Activated T-helper 2 cell treated with anti-CD3 and anti-CD28 coated beads, Interferon-gamma antibody, Interleukin-2, Interleukin-4, amounts not matched to agents 10 μg/mL and 5 μg/mL and 100 μg/mL, durations not matched to agents 14 hours and 24 hours and 36 hours (primary cell): ENCODE results near the gene ZC3HAV1. TPM values are rescaled to one million over a fixed set of nuclear protein-coding genes. Genes with fewer than 3 reads are reported as not detected.
"Not testable (repeated sequence)": the region's sequence is repeated elsewhere in the genome, so short reads cannot be mapped to it uniquely, and the experiment has no call there.

Experiments used
- DNase-seq: peaks from one replicate; pipeline ENCODE4 v3.0.0; 2021; ENCODE audit warnings: low spot score
- H3K27ac Mint-ChIP-seq: one replicate; pipeline ENCODE4 v1.8.0; 2021; ENCODE audit warnings: mixed read lengths
- H3K27me3 Mint-ChIP-seq: one replicate; pipeline ENCODE4 v1.8.0; 2021; ENCODE audit warnings: low read depth, mixed read lengths
- H3K36me3 Mint-ChIP-seq: one replicate; pipeline ENCODE4 v1.8.0; 2021; ENCODE audit warnings: low read depth, mixed read lengths
- H3K4me1 Mint-ChIP-seq: one replicate; pipeline ENCODE4 v1.8.0; 2021; ENCODE audit warnings: low read depth, mixed read lengths
- H3K4me3 Mint-ChIP-seq: one replicate; pipeline ENCODE4 v1.8.0; 2021; ENCODE audit warnings: low read depth, mild to moderate bottlenecking, moderate library complexity, mixed read lengths
- H3K9me3 Mint-ChIP-seq: one replicate; pipeline ENCODE4 v1.8.0; 2021; ENCODE audit warnings: mixed read lengths
- intact Hi-C: fragments of 100-400 bp; cut with micrococcal nuclease; formaldehyde crosslinking; loops from one replicate; pipeline ENCODE4 v1.15.1; 2023
- total RNA-seq: library from RNA; stranded (reverse); gene quantifications from 2 replicates; pipeline ENCODE4 v1.2.3, GENCODE V29; 2022

Gene ZC3HAV1
- 76.0 and 77.1 TPM in 2 replicates for total RNA-seq

DNA sequence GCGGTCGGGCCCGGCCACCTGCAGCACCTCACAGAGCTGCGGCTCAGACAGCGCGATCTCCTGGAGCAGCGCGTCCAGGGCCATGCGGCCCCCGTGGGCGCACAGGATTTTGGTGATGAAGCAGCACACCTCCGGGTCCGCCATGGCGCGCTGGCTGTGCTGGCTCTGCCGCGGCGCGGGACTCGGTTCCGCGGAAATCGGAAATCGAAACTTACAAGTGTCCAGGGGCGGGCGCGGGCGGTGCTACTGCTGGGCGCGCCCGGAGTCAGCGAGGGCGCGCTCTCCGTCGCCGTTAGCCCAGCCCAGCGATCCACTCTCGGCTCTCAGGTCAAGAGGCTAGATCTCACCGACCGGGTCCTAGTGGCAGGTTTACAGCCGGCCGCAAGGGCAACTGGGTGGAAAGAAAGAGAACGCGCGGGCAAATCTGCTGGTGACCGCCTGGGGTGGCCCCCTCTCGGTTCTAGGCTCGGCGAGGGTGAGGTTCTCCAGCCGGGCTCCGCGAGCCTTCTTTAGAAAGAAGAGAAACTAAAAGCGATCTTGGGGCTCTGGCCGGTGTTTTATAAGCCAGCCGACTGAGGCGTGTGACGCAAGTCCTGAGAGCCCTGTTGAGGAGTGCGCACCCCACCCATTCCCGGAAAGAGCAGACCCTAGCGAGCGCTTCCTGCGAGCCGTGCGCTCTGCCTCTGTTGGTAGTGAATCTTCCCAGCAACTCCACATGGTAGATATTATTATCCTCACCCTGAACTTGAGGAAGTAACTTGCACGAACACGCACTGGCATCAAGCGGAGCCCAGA is at the start of gene ZC3HAV1:
Gene ZC3HAV1, minus strand, starts transcription at position 533 of the 795 bp plus-strand sequence. Its CDS starts 389 bp downstream, at position 144.
- peaks cover 8% of the 10 kb centered on the region for H3K9me3 Mint-ChIP-seq
- H3K36me3 Mint-ChIP-seq = peaks cover 45% of the 10 kb centered on the region
- DNase-seq = peak; percentile 90
- no peaks in the 10 kb centered on the region for H3K27me3 Mint-ChIP-seq
- peaks cover 30% of the 10 kb centered on the region for H3K4me1 Mint-ChIP-seq
- intact Hi-C loops = loop anchor here (1.0 to 5.0 kb wide), 7 partner anchors 9 to 1068 kb away; partner anchors contain the start of genes FMC1, KDM7A, LUC7L2 and UBN2
- H3K27ac Mint-ChIP-seq = peak within 1 kb of the TSS; percentile 98
- H3K4me3 Mint-ChIP-seq = peak within 1 kb of the TSS; percentile 100

DNA sequence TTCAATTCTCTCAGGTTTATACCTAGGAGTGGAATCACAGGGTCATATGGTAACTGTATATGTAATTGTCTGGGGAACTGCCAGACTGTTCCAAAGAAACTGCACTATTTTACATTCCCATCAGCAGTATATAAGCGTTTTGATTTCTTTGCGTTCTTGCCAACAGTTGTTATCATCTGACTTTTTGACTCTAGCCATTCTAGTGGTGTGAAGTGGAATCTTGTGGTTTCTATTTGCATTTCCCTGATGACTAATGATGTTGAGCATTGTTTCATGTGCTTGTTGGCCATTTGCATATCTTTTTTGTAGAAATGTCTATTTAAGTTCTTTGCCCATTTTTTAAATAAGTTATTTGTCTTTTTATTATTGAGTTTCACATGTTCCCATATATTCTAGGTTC is 44.3 kb upstream of the ZC3HAV1 start:
- no peaks in the 10 kb centered on the region for H3K9me3 Mint-ChIP-seq

DNA sequence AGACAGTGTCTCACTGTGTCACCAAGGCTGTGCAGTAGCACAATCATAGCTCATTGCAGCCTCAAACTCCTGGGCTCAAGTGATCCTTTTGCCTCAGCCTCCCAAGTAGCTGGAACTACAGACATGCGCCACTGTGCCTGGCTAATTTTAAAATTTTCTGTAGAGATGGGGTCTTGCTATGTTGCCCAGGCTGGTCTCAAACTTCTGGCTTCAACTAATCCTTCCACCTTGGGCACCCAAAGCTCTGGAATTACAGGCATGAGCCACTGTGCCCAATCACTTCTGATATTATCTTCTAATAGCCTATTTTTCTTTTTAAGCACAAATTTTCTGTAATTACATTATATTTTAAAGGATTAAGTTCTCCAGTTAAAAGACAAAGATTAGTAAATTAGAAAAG is 42.6 kb upstream of the ZC3HAV1 start:
- H3K4me3 Mint-ChIP-seq = no peak overlapping the region
- no peak overlapping the region for H3K27ac Mint-ChIP-seq
- no peaks in the 10 kb centered on the region for H3K9me3 Mint-ChIP-seq
- H3K36me3 Mint-ChIP-seq = peaks cover 7% of the 10 kb centered on the region
- no peak for DNase-seq
- H3K27me3 Mint-ChIP-seq = no peaks in the 10 kb centered on the region
- peaks cover 5% of the 10 kb centered on the region for H3K4me1 Mint-ChIP-seq
- intact Hi-C loops = no loop called here

More for the DNA sequence above, 44.3 kb upstream of the ZC3HAV1 start:
- Mint-ChIP-seq H3K27me3 (no peaks in the 10 kb centered on the region), H3K27ac (no peak overlapping the region), H3K36me3 (peaks cover 4% of the 10 kb centered on the region), H3K4me1 (peaks cover 5% of the 10 kb centered on the region), H3K4me3 (no peak overlapping the region)
- intact Hi-C loops = no loop called here
- no peak for DNase-seq

DNA sequence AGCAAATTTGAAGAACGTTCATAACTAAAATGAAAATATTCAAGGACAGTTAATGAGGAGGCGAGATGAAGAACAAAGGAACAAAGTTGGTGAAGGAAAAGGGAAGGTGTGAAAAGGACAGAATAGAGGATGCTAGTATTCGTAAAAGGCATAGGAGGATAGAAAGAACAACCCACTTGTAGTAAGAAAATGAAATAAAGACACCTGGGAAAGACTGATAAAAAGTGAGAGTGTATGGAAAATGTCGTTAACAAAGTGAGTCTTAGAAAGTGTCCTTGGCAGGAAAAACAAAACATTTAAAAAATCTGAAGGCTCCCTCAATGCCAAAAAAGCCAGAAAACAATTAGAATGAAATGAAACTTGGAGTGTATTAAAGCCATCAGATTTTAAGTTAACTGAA is 29.6 kb upstream of the ZC3HAV1 start:
- Mint-ChIP-seq H3K27me3 (no peaks in the 10 kb centered on the region), H3K4me1 (no peaks in the 10 kb centered on the region), H3K27ac (no peak overlapping the region)

DNA sequence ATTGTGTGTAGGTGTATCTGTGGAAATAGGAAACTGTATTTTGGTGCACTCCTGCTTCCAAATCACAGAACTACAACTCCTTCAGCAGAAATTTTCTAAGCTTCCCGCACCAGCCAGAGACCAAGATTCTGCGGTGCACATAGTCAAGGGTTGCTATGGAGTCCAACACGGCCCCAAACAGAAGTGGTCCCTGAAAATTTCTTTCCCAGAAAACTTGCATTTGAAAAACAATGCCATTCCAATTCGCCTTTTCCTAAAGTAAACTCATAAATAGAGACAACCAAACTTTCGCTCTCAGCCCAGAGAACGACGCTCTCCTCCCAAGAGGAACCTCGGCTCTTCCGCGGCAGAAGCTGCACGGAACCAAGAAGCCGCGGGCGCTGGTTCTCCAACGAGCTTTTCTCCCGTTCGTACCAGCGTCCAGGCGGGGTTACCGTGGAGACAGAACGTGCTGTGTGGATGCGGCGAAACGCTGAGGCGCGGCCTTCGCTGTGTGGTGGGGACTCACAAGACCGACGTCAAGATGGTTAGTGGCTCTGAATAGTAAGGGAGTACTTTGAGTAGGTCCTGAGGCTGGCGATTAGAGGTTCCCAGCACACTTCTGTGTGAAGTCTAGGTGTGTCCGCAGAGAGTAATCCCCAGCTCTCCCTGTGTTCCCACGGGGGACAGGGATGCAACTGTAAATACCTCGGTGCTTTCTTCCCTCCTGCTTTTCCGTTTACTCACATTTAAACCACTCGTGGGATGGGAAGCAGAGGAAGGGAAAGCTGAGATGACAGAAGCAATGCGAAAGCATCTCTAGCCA is 24.0 kb upstream of the ZC3HAV1 start:
- intact Hi-C loops = loop anchor here (1.0 kb wide), 1 partner anchor 98 kb away; the partner anchor contains the start of gene UBN2
- Mint-ChIP-seq H3K27ac (peak overlapping the region; percentile 65), H3K36me3 (no peaks in the 10 kb centered on the region), H3K4me1 (peaks cover 26% of the 10 kb centered on the region), H3K27me3 (peaks cover 4% of the 10 kb centered on the region), H3K9me3 (no peaks in the 10 kb centered on the region), H3K4me3 (peak overlapping the region; percentile 85)
- DNase-seq = peak; percentile 82

More for the DNA sequence above, 29.6 kb upstream of the ZC3HAV1 start:
- intact Hi-C loops = no loop called here
- Mint-ChIP-seq H3K36me3 (peaks cover 3% of the 10 kb centered on the region), H3K4me3 (no peak overlapping the region), H3K9me3 (no peaks in the 10 kb centered on the region)
- DNase-seq = no peak

DNA sequence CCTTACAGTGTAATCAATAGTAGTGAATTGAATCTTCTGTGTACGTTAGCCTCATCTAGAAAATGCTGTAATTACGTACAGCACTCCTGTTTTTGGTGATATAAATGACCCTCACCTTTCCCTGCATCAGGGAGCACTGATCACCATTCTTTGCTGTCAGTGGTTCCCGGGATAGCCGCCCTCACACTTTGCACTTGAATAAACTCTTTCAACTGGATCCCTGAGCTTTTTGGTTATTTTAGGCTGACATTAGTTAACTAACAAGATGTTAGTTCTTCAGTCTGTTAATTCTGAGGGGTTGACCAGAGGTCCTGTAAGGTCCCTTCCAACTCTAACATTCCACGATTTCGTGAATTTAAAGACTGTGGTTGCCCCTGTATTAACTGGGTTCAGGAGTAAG is 23.4 kb upstream of the ZC3HAV1 start:
- peak overlapping the region; percentile 85 for H3K4me3 Mint-ChIP-seq
- DNase-seq = no peak
- intact Hi-C loops = loop anchor here (1.0 kb wide), 1 partner anchor 98 kb away; the partner anchor contains the start of gene UBN2
- peaks cover 6% of the 10 kb centered on the region for H3K27me3 Mint-ChIP-seq
- H3K9me3 Mint-ChIP-seq = no peaks in the 10 kb centered on the region
- H3K4me1 Mint-ChIP-seq = peaks cover 26% of the 10 kb centered on the region
- H3K36me3 Mint-ChIP-seq = no peaks in the 10 kb centered on the region
- no peak overlapping the region for H3K27ac Mint-ChIP-seq

DNA sequence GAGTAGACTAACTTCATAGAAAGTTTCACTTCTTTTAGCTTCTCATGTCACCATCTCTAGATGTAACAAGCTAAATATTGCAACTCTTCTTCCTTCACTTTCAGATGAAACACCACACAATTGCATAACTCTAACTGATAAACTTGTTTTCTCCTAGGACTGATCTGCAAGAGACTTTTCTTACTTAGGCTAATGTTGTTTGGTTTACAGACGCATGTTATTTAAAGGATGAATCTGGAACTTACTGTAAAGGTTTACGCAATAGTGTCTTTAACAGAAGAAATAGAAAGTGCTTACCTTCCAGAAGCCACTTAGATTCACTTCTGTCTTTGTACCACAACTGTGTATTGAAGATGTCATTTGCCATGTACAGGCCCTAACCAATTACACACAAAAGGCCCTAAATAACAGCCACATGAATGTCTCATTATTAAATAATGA is 22.1 kb upstream of the ZC3HAV1 start:
- intact Hi-C loops = no loop called here
- DNase-seq = no peak

DNA sequence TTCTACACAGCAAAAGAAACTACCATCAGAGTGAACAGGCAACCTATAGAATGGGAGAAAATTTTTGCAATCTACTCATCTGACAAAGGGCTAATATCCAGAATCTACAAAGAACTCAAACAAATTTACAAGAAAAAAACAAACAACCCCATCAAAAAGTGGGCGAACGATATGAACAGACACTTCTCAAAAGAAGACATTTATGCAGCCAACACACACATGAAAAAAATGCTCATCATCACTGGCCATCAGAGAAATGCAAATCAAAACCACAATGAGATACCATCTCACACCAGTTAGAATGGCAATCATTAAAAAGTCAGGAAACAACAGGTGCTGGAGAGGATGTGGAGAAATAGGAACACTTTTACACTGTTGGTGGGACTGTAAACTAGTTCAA is 20.3 kb upstream of the ZC3HAV1 start:
- peaks cover 30% of the 10 kb centered on the region for H3K4me1 Mint-ChIP-seq
- intact Hi-C loops, H3K27ac Mint-ChIP-seq, H3K9me3 Mint-ChIP-seq, DNase-seq, H3K36me3 Mint-ChIP-seq, H3K27me3 Mint-ChIP-seq, H3K4me3 Mint-ChIP-seq: not testable (repeated sequence)

More for the DNA sequence above, 22.1 kb upstream of the ZC3HAV1 start:
- Mint-ChIP-seq H3K27ac (peak overlapping the region; percentile 13), H3K9me3 (no peaks in the 10 kb centered on the region), H3K4me3 (no peak overlapping the region), H3K36me3 (no peaks in the 10 kb centered on the region), H3K4me1 (peaks cover 28% of the 10 kb centered on the region), H3K27me3 (peaks cover 6% of the 10 kb centered on the region)

DNA sequence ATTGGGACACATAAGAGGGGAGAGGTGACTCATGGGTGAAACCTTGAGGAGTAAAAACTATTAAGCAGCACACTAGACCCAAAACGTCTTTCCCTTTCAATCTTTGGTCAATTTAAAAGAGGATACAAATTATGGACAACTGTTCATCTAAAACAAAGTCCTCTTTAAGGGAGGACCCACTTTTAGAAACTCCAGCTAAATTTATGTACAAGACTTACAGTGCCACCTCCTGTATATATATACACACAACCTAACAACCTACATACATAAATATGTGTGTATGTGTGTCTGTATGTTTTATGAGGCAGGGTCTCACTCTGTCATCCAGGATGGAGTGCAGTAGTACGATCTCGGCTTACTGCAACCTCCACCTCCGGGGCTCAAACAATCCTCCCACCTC is 18.1 kb upstream of the ZC3HAV1 start:
- Mint-ChIP-seq H3K36me3 (no peaks in the 10 kb centered on the region), H3K27ac (no peak overlapping the region), H3K4me1 (peaks cover 31% of the 10 kb centered on the region), H3K9me3 (no peaks in the 10 kb centered on the region), H3K4me3 (no peak overlapping the region), H3K27me3 (peaks cover 6% of the 10 kb centered on the region)
- DNase-seq = no peak
- intact Hi-C loops = no loop called here

DNA sequence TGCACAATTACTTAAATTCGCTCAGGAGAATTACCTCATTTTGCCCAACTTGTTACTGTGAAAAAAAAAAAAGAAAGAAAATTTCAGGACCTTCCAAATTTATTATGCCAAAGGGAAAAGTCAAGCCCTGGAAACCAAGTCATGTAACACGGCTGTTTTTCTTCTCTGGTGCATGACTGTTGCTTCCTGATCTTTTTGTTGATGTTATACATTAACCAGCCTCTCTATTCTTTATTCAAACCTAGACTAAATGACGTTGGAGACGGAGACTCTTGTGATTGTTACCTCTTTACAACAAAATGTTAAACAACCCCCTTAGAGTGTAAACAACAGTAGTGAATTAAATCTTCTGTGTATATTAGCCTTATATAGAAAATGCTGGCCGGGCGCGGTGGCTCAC is 16.1 kb upstream of the ZC3HAV1 start:
- Mint-ChIP-seq H3K27me3 (peaks cover 6% of the 10 kb centered on the region), H3K9me3 (no peaks in the 10 kb centered on the region), H3K4me3 (no peak overlapping the region), H3K36me3 (no peaks in the 10 kb centered on the region), H3K27ac (no peak overlapping the region), H3K4me1 (peaks cover 18% of the 10 kb centered on the region)
- no peak for DNase-seq
- intact Hi-C loops = loop anchor here (2.0 kb wide), 1 partner anchor 17 kb away; the partner anchor contains the start of gene ZC3HAV1

DNA sequence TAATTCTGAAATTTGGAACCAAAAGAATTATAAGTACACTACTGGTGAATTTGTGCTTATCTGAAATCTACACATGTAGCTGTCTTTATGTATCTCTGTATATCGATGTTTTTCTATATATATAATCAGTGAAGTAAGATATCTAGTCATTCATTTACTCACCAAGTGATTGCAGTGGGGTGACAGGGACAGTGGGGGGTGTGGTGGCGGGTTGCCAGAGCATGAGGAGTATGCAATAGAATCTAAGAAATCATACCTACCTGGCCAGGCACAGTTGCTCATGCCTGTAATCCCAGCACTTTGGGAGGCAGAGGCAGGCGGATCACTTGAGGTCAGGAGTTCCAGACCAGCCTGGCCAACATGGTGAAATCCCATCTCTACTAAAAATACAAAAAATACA is 15.5 kb upstream of the ZC3HAV1 start:
- H3K4me1 Mint-ChIP-seq = peaks cover 18% of the 10 kb centered on the region
- H3K27ac Mint-ChIP-seq, H3K9me3 Mint-ChIP-seq, DNase-seq, H3K4me3 Mint-ChIP-seq, H3K27me3 Mint-ChIP-seq, H3K36me3 Mint-ChIP-seq: not testable (repeated sequence)
- intact Hi-C loops = loop anchor here (2.0 kb wide), 1 partner anchor 16 kb away; the partner anchor contains the start of gene ZC3HAV1

DNA sequence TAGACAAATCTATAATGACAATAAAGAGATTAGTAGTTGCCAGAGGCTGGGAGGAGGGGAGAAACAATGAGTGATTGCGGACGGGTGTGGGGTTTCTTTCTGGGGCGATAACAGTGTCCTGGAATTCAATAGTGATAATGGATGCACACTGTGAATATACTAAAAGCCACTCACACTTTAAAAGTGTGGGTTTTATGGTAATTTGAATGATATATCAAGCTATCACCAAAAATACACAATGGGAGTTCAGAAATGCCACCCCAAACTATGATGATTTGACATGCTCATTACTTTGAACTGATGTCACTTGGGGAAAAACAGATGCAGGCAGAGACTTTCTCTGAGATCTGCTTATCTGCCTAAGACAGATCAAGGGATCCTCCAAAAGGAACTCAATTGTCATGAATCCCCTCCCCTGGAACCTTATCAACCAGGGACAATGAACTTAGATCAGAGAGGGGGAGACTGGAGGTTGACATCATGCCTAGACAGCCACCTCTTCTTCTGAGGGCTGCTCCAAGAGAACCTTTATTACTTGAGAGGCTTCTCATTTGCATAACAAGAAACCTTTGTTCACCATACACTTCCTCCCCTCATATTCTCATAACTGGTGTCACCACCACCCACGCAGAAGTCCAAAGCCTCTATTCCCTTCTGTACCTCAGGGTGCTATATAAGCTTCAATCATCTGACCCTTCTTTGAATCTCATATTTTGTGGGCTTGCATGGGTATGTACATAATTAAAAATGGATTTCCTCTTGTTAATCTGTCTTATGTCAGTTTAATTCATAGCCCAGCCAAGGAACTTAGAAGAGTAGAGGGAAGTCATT is 14.8 kb upstream of the ZC3HAV1 start:
- Mint-ChIP-seq H3K27ac (no peak overlapping the region), H3K4me1 (peaks cover 21% of the 10 kb centered on the region), H3K4me3 (no peak overlapping the region), H3K27me3 (peaks cover 6% of the 10 kb centered on the region), H3K9me3 (no peaks in the 10 kb centered on the region), H3K36me3 (no peaks in the 10 kb centered on the region)
- DNase-seq = no peak
- intact Hi-C loops = loop anchor here (2.0 kb wide), 1 partner anchor 15 kb away; the partner anchor contains the start of gene ZC3HAV1
